GM18520 (cell line): ENCODE measurements around the gene GPR42.

Experiments
- ATAC-seq: cut with Tn5 transposase; IDR thresholded peaks from one replicate; pipeline ENCODE4 v1.9.1; 2021; ENCODE audit not compliant: unreplicated experiment

GPR42 gene, protein sequence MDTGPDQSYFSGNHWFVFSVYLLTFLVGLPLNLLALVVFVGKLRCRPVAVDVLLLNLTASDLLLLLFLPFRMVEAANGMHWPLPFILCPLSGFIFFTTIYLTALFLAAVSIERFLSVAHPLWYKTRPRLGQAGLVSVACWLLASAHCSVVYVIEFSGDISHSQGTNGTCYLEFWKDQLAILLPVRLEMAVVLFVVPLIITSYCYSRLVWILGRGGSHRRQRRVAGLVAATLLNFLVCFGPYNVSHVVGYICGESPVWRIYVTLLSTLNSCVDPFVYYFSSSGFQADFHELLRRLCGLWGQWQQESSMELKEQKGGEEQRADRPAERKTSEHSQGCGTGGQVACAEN

GRCh38 chr19:35370722-35371121 lies at the start of gene GPR42:
Gene GPR42, plus strand, starts transcription at chr19:35371068. Its CDS starts 292 bp downstream, at chr19:35371360.
- no peak for ATAC-seq

GRCh38 chr19:35321291-35321690 lies 49.6 kb upstream of the GPR42 start:
- ATAC-seq, result no peak

DNA sequence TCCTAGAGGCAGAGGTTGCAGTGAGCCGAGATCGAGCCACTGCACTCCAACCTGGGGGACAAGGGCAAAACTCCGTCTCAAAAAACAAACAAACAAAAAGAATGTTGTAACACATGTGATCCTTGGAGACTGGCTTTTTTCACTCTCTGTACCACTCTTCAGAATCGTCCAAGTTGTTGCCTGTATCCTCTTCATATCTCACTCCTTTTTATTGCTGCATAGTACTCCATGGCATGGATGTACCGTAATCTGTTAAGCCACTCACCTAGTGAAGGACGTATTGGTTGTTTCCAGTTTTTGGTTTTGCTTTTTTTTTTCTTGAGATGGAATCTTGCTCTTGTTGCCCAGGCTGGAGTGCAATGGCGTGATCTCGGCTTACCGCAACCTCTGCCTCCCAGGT lies 48.9 kb upstream of the GPR42 start:
- no peak for ATAC-seq

GRCh38 chr19:35327642-35328041 lies 43.2 kb upstream of the GPR42 start:
- ATAC-seq, result no peak

- ATAC-seq, result no peak
Measured at GRCh38 chr19:35328851-35329285, 42.0 kb upstream of the GPR42 start, which contains the start of gene CD22. Gene CD22, plus strand, starts transcription at chr19:35329187. Its CDS starts 2,854 bp downstream, at chr19:35332041.

- no peak for ATAC-seq
Measured at GRCh38 chr19:35329323-35329722, 41.5 kb upstream of the GPR42 start.

DNA sequence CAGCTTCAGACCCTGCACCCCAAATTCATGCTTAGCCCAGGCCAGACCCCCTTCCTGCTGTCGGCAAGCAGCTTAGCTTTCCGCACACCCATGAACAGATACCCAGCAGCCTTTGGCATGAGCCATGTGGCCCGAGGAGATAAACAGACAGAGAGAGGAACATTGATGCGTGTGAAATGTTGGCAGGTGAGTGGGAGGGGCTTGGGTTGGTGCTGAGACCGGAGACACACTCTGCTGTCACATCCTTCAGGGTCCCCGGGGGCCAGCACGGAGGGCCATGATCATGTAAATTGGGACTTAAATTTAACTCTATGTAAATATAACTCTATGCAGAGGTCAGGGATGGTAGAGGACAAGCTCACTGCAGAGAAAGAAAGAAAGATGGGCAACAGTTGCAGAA lies 40.4 kb upstream of the GPR42 start:
- ATAC-seq, result peak; percentile 27

DNA sequence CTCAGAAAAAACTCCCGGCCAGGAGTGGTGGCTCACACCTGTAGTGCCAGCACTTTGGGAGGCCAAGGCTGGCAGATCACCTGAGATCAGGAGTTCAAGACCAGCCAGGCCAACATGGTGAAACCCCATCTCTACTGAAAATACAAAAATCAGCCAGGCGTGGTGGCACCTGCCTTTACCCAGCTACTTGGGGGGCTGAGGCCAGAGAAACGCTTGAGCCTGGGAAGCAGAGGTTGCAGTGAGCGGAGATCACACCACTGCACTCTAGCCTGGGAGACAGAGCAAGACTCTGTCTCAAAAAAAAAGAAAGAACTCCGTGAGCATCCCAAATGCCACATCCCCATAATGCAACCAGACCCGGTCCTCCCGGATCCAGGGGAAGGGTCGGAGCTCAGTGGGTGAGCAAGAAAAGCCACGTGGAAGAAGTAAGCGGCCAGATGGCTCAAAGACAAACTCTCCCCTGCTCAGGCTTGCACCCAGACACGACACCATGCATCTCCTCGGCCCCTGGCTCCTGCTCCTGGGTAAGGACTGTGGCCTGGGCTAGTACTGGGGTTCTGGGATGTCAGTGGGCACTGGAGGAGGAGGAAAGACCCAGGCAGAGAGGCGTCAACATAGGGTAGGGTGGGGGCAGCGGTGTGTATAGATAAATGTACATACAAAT lies 39.2 kb upstream of the GPR42 start:
- no peak for ATAC-seq

- ATAC-seq, result no peak
Measured at GRCh38 chr19:35332817-35333216, 38.1 kb upstream of the GPR42 start.

- no peak for ATAC-seq
Measured at GRCh38 chr19:35334144-35334753, 36.6 kb upstream of the GPR42 start.

DNA sequence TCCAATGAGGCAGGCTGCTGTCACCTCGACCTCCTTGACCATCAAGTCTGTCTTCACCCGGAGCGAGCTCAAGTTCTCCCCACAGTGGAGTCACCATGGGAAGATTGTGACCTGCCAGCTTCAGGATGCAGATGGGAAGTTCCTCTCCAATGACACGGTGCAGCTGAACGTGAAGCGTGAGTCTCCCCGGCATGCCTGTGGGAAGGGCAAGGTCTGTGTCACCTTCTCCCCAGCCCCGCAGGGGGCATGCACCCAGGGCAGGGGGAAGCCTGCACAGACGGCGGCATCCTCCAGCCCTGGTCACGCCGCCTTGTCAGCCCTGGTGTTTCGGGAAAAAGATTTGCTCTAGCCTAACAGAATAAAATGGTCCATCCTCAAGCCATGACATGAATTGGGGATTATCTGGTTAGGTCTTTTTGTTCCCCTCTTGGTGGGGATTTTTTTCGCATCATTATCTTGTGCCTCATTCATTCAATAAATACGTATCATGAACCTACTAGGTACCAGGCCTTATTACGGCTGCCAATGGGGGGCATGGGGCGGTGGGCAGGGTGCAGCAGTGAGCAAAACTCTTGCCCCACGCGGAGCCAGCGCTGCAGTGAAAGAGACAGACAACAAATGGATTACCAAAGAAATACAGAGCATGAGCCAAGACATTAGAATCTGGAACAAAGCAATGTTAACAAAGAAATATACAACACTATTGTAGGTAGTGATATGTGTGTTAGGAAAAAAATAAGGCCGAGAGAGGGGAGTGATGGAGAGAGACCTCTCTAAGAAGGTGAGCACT lies 34.5 kb upstream of the GPR42 start:
- no peak for ATAC-seq

DNA sequence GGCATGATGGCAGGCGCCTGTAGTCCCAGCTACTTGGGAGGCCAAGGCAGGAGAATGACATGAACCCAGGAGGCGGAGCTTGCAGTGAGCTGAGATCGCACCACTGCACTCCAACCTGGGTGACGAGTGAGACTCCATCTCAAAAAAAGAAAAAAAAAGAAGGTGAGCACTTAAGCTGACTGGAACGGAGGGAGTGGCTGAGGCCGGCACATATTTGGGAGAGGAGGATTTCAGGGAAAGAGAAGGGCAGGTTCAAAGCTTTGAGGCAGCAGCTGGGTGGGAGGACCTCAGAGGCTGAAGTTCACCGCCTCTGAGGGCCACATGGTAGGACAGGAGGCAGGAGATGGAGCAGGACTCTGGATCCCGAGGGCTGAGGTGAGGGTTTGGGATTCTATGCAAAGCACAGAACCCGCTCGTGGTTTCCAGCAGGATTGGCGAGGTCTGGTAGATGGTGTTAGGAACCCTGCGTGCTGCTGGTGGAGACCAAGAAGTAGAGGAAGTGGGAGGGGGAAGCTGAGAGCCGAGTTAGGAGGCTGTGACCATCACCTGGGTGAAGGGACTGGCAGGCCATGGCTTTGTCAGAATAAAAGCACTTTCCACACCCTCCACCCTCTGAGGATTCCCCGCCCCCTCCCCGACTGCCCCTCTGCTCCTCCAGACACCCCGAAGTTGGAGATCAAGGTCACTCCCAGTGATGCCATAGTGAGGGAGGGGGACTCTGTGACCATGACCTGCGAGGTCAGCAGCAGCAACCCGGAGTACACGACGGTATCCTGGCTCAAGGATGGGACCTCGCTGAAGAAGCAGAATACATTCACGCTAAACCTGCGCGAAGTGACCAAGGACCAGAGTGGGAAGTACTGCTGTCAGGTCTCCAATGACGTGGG lies 33.5 kb upstream of the GPR42 start:
- ATAC-seq, result no peak

DNA sequence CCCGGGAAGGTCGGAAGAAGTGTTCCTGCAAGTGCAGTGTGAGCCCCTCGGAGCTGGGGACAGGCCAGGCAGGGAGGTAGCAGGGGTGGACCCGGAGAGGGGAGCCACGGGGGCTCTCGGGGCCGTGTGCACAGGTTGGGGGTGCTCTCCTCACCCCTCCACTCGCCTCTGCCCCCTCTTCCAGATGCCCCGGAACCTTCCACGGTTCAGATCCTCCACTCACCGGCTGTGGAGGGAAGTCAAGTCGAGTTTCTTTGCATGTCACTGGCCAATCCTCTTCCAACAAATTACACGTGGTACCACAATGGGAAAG lies 32.9 kb upstream of the GPR42 start:
- ATAC-seq, result no peak

GRCh38 chr19:35340431-35340830 lies 30.4 kb upstream of the GPR42 start:
- ATAC-seq, result no peak

- no peak for ATAC-seq
Measured at GRCh38 chr19:35341006-35341405, 29.9 kb upstream of the GPR42 start.

- ATAC-seq, result no peak
Measured at GRCh38 chr19:35341565-35342225, 29.2 kb upstream of the GPR42 start.

GRCh38 chr19:35342430-35342829 lies 28.4 kb upstream of the GPR42 start:
- ATAC-seq, result no peak

DNA sequence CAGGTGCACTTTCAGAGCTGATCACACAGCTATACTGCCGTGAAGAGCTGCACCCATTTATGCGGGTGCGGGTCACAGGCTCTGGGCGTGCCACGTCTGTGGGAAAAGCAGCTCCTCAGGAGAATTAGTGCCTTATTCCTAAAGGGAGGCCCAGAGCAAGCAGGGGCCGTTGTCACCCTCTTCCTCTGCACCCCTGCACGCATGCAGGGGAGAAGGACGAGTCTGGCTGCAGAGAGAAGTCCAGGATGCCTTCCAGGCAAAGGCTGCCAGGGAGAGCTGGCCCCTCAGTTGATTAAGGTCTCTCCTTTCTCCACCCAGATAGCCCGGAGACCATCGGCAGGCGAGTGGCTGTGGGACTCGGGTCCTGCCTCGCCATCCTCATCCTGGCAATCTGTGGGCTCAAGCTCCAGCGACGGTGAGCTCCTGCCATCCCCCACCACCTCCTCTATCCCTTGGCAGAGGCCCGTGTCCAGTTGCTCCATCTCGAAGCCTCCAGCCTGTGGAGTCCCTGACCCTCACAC lies 26.3 kb upstream of the GPR42 start:
- ATAC-seq, result no peak

DNA sequence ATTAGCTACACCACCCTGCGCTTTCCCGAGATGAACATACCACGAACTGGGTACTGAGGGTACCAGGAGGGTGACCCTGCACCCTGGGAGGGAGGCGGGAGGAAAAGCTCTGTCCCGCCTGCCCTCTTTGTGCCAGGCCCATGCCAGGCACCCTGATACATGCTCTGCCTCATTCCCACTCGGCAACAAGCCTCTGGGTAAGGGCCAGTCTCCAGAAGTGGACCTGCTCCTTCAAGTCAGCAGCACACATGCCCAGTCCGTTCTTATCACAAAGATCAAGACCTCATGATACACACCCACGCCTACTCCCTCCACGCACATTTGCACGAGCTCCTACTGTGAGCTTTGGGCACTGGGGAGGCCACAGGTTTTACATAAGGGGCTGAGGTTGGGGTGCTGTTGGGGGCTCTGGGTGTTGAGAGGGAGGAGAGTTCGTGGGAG lies 25.2 kb upstream of the GPR42 start:
- ATAC-seq, result no peak
